KOPT-K1 (cell line): Measurements from ENCODE around the gene MSX1.

Experiments
- H3K27ac ChIP-seq: fragments of 200-600 bp; sonication (generic); 2 replicates; pipeline ENCODE4 v1.5.1; 2016; ENCODE audit warnings: antibody characterized with exemption, mild to moderate bottlenecking, low read depth, low read length; ENCODE audit not compliant: poor library complexity, severe bottlenecking
- H3K36me3 ChIP-seq: fragments of 200-600 bp; sonication (generic); 2 replicates; pipeline ENCODE4 v1.5.1; 2017; ENCODE audit warnings: antibody characterized with exemption, mild to moderate bottlenecking, low read length, moderate library complexity; ENCODE audit not compliant: insufficient read depth
- H3K9me3 ChIP-seq: fragments of 200-600 bp; sonication (generic); 2 replicates; pipeline ENCODE4 v1.5.1; 2017; ENCODE audit warnings: antibody characterized with exemption, low read length, mild to moderate bottlenecking; ENCODE audit not compliant: insufficient read depth, poor library complexity, severe bottlenecking

Gene MSX1

GRCh38 chr4:4851081-4851480 lies 8.4 kb upstream of the MSX1 start:
- no peak overlapping the region for H3K27ac ChIP-seq
- H3K9me3 ChIP-seq: no peaks in the 10 kb centered on the region
- no peaks in the 10 kb centered on the region for H3K36me3 ChIP-seq

DNA sequence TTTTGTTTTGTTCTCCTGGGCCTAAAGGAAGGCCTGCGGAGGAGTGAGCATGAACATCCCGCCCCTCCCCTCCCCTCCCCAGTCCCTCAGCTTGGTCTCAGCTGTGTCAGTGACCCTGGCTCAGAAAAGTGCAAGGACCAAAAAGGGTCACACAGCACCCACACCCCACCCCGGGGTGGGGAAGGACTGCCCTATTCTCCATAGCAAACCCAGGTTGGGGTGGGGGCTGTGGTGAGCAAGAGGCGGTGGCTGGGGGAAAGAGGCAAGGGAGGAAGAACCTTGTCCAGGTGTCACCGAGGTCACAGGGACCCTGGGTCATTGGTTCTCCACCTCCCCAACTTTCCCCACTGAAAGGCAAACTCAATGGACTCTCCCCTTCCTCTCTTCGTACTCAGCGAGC lies 7.6 kb upstream of the MSX1 start:
- H3K36me3 ChIP-seq: no peaks in the 10 kb centered on the region
- no peaks in the 10 kb centered on the region for H3K9me3 ChIP-seq
- no peak overlapping the region for H3K27ac ChIP-seq

DNA sequence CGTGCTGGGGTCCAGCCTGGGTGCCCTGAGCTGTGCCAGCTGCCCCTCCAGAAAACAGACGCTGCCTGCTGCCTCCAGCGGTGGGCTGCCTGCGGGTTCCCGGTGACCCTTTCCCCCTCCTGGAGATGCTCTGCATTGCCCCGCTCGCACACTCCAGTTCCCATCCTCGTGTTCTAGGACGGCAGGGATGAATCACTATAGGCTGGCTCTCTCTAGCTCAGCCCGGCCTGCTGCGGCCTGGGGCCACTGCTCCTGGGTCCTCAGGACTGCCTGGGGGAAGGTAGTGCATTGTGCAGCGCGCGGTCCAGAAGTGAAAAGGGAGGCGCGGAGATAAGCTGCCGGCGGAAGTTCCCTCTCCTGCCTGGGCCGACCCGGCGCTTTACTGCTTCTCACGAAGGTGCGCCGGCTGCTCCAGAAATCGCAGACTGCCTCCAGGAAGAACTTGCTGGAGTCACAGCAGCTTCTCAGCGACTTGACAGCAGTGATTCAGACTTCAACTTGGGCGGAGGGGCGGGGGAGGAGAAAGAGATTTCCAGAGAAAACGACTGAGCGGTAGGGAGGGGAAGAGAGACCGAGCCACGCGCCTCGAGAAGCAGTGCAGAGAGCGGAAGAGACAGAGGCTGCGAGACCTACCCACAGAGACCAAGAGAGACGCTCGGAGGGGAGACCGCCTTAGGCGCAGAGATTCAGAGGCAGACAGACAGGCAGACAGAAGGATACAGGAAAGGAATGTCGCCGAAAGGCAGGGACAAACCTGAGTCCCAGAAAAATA lies 6.7 kb upstream of the MSX1 start:
- Histone ChIP-seq H3K9me3 (no peaks in the 10 kb centered on the region), H3K27ac (no peak overlapping the region), H3K36me3 (no peaks in the 10 kb centered on the region)

GRCh38 chr4:4853371-4853823 lies 6.1 kb upstream of the MSX1 start:
- H3K27ac ChIP-seq: no peak overlapping the region
- H3K36me3 ChIP-seq: no peaks in the 10 kb centered on the region

GRCh38 chr4:4853921-4854648 lies 5.4 kb upstream of the MSX1 start:
- H3K36me3 ChIP-seq: no peaks in the 10 kb centered on the region
- H3K9me3 ChIP-seq: peaks cover 6% of the 10 kb centered on the region
- no peak overlapping the region for H3K27ac ChIP-seq

More at GRCh38 chr4:4853371-4853823, 6.1 kb upstream of the MSX1 start:
- H3K9me3 ChIP-seq: peaks cover 4% of the 10 kb centered on the region

DNA sequence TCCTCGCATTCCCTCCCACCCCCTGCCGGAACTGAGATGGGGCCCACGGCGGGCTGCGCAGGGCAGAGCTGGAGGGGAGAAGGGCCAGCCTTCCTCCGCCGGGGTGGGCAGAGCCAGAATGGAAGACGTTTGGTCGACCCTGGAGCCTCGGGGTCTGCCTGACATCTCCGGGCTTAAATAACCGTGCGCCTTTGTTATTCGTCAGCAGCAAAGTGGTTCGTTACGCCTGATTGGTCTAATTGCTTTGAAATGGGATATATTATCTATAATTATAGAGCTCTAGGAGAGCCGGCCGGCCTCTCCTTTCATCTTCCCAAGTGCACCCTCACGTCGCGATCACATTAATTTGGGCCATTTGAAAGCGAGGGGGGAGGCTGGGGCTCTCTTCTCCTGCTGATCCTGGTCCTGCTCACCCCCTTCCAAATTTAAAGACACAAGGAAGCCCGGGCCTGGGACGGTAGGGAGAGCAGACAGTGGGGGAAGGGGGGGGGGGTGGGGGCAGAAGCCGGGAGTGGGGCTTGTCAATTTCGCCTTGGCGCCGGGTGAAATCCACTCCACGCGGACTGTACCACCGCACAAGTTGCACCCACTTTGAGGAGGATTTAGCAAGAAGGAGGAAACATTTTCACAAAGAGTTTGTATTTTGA lies 4.7 kb upstream of the MSX1 start:
- no peak overlapping the region for H3K27ac ChIP-seq
- H3K36me3 ChIP-seq: no peaks in the 10 kb centered on the region
- H3K9me3 ChIP-seq: peaks cover 6% of the 10 kb centered on the region

DNA sequence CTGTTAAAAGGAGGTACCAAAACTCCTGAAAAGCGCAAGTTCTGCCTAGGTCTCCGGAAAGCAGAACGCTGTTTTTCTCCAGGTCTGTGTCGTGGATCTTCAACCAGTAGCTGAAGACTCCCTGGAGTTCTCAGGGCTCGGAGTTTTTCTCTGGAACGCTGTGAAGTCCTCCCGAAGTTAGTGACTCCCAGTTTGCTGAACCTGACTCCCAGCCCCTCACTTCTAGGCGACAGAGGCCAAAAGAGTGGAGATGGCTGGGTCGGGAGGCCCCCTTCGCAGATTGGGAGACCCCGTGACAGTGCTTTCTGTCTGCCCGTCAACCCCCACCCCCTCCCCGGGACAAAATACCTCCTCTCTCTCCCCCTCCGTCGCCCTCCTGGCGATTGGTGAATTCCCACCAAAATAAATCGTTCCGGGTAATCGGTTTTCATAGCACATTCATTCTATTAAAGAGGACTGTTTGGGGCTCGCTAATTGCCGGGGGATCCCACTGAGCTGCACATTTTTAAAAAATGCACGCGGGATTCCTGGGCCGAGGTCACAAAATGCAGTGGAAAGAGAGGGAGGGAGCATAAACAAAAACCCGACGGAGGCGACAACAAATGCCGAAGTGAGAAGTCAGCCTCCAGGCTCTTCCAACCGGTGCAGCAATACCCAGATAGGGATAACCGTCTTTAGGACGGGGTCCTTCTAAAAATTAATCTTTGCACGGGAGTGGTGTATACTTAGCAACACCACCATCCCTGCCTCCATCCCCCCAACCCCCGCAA lies 4.0 kb upstream of the MSX1 start:
- H3K9me3 ChIP-seq: peaks cover 6% of the 10 kb centered on the region
- H3K27ac ChIP-seq: no peak overlapping the region

GRCh38 chr4:4856071-4857000 lies 3.1 kb upstream of the MSX1 start:
- Histone ChIP-seq H3K27ac (no peak overlapping the region), H3K36me3 (no peaks in the 10 kb centered on the region), H3K9me3 (peaks cover 6% of the 10 kb centered on the region)

More for the DNA sequence above, 4.0 kb upstream of the MSX1 start:
- H3K36me3 ChIP-seq: no peaks in the 10 kb centered on the region

GRCh38 chr4:4857001-4857808 lies 2.3 kb upstream of the MSX1 start:
- Histone ChIP-seq H3K9me3 (peaks cover 6% of the 10 kb centered on the region), H3K36me3 (no peaks in the 10 kb centered on the region), H3K27ac (no peak overlapping the region)

DNA sequence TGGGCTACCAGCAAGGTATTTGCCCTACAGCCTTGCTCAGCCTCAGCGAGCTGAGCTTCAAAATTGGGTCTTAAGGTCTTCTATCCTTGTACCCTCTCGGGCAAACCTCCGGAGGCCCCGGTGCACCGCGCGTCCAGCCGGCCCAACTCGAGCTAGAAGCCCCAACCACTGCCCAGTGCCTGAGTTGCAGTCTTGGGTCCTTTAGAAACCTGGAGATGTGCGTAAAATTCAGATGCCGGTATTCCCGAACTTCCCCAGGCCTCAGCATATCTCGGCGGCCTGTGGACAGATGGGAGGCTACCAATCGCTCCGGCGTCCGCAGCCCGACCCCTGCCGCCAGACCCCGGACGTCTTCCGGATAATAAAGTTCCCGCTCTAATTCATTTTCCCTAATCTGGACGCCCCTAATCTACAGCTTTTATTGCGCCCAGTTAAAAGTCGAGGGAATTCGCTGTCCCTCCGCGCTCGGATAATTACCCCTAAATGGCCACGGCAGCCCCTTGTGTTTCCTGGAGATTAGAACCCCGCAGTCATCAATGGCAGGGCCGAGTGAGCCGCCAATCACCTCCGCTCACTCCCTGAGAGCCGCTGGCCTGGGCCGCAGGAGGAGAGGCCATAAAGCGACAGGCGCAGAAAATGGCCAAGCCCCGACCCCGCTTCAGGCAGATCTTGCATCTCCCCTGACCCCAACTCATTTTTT lies 1.5 kb upstream of the MSX1 start:
- Histone ChIP-seq H3K27ac (no peak overlapping the region), H3K9me3 (peaks cover 6% of the 10 kb centered on the region), H3K36me3 (no peaks in the 10 kb centered on the region)

- peaks cover 6% of the 10 kb centered on the region for H3K9me3 ChIP-seq
- H3K36me3 ChIP-seq: no peaks in the 10 kb centered on the region
- no peak overlapping the region for H3K27ac ChIP-seq
Observed at GRCh38 chr4:4858527-4859324, 739 bp upstream of the MSX1 start.

GRCh38 chr4:4859799-4860599 lies 534 bp downstream of the MSX1 start:
- no peak overlapping the region for H3K27ac ChIP-seq
- H3K9me3 ChIP-seq: peaks cover 6% of the 10 kb centered on the region
- no peaks in the 10 kb centered on the region for H3K36me3 ChIP-seq
